ENCODE measurements around the gene RAMP3. TPM values are rescaled to one million over a fixed set of nuclear protein-coding genes. Genes with fewer than 3 reads are reported as not detected.
A peak's percentile ranks its signal among the peaks of the same experiment; 100 is the strongest.

The RAMP3 gene
- total RNA-seq, 2 donors from 2014 or later, result not detected

- WGBS, 2 experiments (ENCODE audit: insufficient coverage in 1 of 2, insufficient read length in 1 of 2), result 91 to 100% methylated on average over 6 to 7 of the region's 7 CpGs
- Mint-ChIP-seq H3K9me3 (no peaks in the 10 kb centered on the region), H3K36me3 (ENCODE audit: low read depth) (no peaks in the 10 kb centered on the region), H3K27me3 (ENCODE audit: insufficient read depth) (no peaks in the 10 kb centered on the region), H3K27ac (no peak overlapping the region), H3K4me3 (no peak overlapping the region), H3K4me1 (no peaks in the 10 kb centered on the region)
- H3K27me3 ChIP-seq (ENCODE audit: control insufficient read depth, insufficient read depth, low read length, poor library complexity, severe bottlenecking), result no peaks in the 10 kb centered on the region
- no peak for TF ChIP-seq CTCF (conservative IDR thresholded peaks at IDR 0.05)
- no peak overlapping the region for H3K27ac ChIP-seq (ENCODE audit: low read depth, low read length)
- DNase-seq, result no peak
- H3K9me3 ChIP-seq (ENCODE audit: control insufficient read depth, low read length), result no peaks in the 10 kb centered on the region
- H3K36me3 ChIP-seq (ENCODE audit: control insufficient read depth, insufficient read depth, low read length), result no peaks in the 10 kb centered on the region
- no peaks in the 10 kb centered on the region for H3K4me1 ChIP-seq (ENCODE audit: control insufficient read depth, insufficient read depth, low read length)
- H3K9ac ChIP-seq (ENCODE audit: extremely low read depth, low read length, poor library complexity, severe bottlenecking), result no peak overlapping the region
- H3K4me3 ChIP-seq (ENCODE audit: low read length), result no peak overlapping the region
These were observed 23.7 kb upstream of the RAMP3 start for GRCh38 chr7:45133877-45134276.

- H3K4me1 ChIP-seq (ENCODE audit: control insufficient read depth, insufficient read depth, low read length), result no peaks in the 10 kb centered on the region
- TF ChIP-seq CTCF (conservative IDR thresholded peaks at IDR 0.05), result peak; percentile 92
- Mint-ChIP-seq H3K9me3 (no peaks in the 10 kb centered on the region), H3K4me3 (no peak overlapping the region), H3K4me1 (no peaks in the 10 kb centered on the region), H3K27me3 (ENCODE audit: insufficient read depth) (no peaks in the 10 kb centered on the region), H3K27ac (no peak overlapping the region), H3K36me3 (ENCODE audit: low read depth) (no peaks in the 10 kb centered on the region)
- no peak overlapping the region for H3K9ac ChIP-seq (ENCODE audit: extremely low read depth, low read length, poor library complexity, severe bottlenecking)
- 52 to 55% methylated on average over 8 to 9 of the region's 9 CpGs for WGBS, 2 experiments (ENCODE audit: insufficient coverage in 1 of 2, insufficient read length in 1 of 2)
- H3K27ac ChIP-seq (ENCODE audit: low read depth, low read length), result no peak overlapping the region
- no peaks in the 10 kb centered on the region for H3K36me3 ChIP-seq (ENCODE audit: control insufficient read depth, insufficient read depth, low read length)
- H3K9me3 ChIP-seq (ENCODE audit: control insufficient read depth, low read length), result no peaks in the 10 kb centered on the region
- H3K4me3 ChIP-seq (ENCODE audit: low read length), result no peak overlapping the region
- DNase-seq, result peak; percentile 83
- no peaks in the 10 kb centered on the region for H3K27me3 ChIP-seq (ENCODE audit: control insufficient read depth, insufficient read depth, low read length, poor library complexity, severe bottlenecking)
These were observed 21.2 kb upstream of the RAMP3 start for GRCh38 chr7:45136106-45137060.

- no peaks in the 10 kb centered on the region for H3K4me1 ChIP-seq (ENCODE audit: control insufficient read depth, insufficient read depth, low read length)
- H3K4me3 Mint-ChIP-seq, result no peak overlapping the region
- no peak overlapping the region for H3K27ac ChIP-seq (ENCODE audit: low read depth, low read length)
- no peaks in the 10 kb centered on the region for H3K36me3 ChIP-seq (ENCODE audit: control insufficient read depth, insufficient read depth, low read length)
- DNase-seq, result no peak
- no peak for TF ChIP-seq CTCF (conservative IDR thresholded peaks at IDR 0.05)
- no peaks in the 10 kb centered on the region for H3K4me1 Mint-ChIP-seq
- no peak overlapping the region for H3K9ac ChIP-seq (ENCODE audit: extremely low read depth, low read length, poor library complexity, severe bottlenecking)
- H3K9me3 Mint-ChIP-seq, result no peaks in the 10 kb centered on the region
- no peaks in the 10 kb centered on the region for H3K27me3 Mint-ChIP-seq (ENCODE audit: insufficient read depth)
- 85 to 88% methylated on average over 5 to 10 of the region's 10 CpGs for WGBS, 2 experiments (ENCODE audit: insufficient coverage in 1 of 2, insufficient read length in 1 of 2)
- H3K27ac Mint-ChIP-seq, result no peak overlapping the region
- no peaks in the 10 kb centered on the region for H3K36me3 Mint-ChIP-seq (ENCODE audit: low read depth)
- H3K4me3 ChIP-seq (ENCODE audit: low read length), result no peak overlapping the region
- no peaks in the 10 kb centered on the region for H3K27me3 ChIP-seq (ENCODE audit: control insufficient read depth, insufficient read depth, low read length, poor library complexity, severe bottlenecking)
- H3K9me3 ChIP-seq (ENCODE audit: control insufficient read depth, low read length), result no peaks in the 10 kb centered on the region
These were observed 18.9 kb upstream of the RAMP3 start for GRCh38 chr7:45138433-45139267.
